GM10248 (cell line): Measurements from ENCODE around the gene TDRD7.

Source experiments
- CTCF ChIA-PET: fragments of 300-600 bp; sonication (Branson Sonifier 250); formaldehyde crosslinking; extraction: SDS; loops from one replicate; lab custom pipeline; 2021; ENCODE audit warnings: antibody characterized with exemption; lab: Yijun Ruan, JAX
- POLR2A ChIA-PET: fragments of 350-650 bp; sonication (Branson Sonifier 250); formaldehyde crosslinking; extraction: SDS; loops from one replicate; lab custom pipeline; 2020; ENCODE audit warnings: antibody characterized with exemption; lab: Yijun Ruan, JAX
- DNase-seq: peaks from one replicate; pipeline ENCODE4 v3.0.0; 2012; ENCODE audit errors: extremely low spot score
- TF ChIP-seq, protein P1 (sequence below): IDR thresholded peaks from 2 replicates; pipeline ENCODE4 v1.5.1; 2012; ENCODE audit warnings: mild to moderate bottlenecking, low read depth; ENCODE audit errors: extremely low read depth, missing control alignments, control extremely low read depth

The TDRD7 gene

DNA sequence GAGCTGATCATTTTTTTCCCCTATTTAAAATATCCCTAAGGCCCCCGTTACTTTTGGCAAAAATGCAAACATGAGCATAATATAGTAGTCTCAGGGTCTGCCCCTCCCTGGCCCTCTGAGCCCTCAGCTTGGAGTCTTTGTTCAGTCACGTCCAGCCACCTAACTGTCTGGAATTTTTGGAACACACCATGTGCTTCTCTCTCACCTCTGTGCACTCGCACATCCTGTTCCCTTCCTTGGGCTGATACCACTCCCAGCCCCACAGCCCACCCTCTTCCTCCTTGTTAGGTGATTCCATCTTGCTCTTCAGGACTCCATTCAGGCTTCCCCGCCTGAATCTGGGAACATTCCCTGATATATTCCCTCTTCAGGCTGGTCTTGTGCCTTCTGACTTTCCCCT, 16.0 kb downstream of the TDRD7 start:
- DNase-seq = no peak
- TF ChIP-seq, protein P1, sequence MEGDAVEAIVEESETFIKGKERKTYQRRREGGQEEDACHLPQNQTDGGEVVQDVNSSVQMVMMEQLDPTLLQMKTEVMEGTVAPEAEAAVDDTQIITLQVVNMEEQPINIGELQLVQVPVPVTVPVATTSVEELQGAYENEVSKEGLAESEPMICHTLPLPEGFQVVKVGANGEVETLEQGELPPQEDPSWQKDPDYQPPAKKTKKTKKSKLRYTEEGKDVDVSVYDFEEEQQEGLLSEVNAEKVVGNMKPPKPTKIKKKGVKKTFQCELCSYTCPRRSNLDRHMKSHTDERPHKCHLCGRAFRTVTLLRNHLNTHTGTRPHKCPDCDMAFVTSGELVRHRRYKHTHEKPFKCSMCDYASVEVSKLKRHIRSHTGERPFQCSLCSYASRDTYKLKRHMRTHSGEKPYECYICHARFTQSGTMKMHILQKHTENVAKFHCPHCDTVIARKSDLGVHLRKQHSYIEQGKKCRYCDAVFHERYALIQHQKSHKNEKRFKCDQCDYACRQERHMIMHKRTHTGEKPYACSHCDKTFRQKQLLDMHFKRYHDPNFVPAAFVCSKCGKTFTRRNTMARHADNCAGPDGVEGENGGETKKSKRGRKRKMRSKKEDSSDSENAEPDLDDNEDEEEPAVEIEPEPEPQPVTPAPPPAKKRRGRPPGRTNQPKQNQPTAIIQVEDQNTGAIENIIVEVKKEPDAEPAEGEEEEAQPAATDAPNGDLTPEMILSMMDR = no peak
- ChIA-PET POLR2A (interaction anchor here (0.6 kb wide), 1 partner anchor 205 kb away, joined by 3 read pairs; the partner anchor contains the start of gene TSTD2), CTCF (interaction anchor here (0.7 to 1.7 kb wide), 8 partner anchors 9 to 212 kb away, joined by 3 to 6 read pairs (median 3); partner anchors contain the start of genes TDRD7 and TMOD1)

DNA sequence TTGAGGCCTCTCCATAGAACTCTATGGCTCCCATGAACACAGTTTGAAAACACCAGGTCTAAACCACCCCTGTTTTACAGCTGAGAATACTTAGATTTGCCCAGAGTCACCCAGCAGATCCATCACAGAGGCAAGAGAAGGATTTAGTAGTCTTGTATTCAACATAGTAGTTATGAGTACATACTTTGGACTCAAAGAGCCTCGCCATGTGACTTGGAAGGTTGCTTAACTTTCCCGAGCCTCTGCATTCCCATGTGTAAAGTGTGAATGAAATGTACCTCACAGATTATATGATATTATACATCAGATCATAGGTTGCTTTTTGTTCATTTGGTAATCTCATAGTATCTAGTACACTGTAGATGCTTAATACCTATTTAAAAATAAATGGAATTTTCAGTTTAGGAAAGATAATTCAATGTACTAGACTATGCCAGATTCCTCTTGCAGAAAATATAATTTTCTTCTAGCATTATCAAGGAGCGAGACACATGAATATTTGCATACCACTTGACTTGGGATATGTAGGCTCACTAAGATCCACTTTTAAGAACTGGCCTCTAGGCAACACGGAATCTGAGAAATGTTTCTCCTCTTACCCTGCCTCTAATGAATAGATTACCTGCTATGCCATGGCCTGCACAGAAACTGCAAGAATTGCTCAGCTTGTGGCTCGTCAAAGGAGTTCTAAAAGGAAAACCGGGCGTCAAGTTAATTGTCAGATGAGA, 18.6 kb downstream of the TDRD7 start:
- CTCF ChIA-PET = interaction anchor here (0.8 to 1.9 kb wide), 9 partner anchors 10 to 185 kb away, joined by 3 to 6 read pairs (median 4); partner anchors contain the start of genes TDRD7 and TMOD1
- no peak for DNase-seq
- TF ChIP-seq, protein P1 = no peak
- POLR2A ChIA-PET = no interaction called here

DNA sequence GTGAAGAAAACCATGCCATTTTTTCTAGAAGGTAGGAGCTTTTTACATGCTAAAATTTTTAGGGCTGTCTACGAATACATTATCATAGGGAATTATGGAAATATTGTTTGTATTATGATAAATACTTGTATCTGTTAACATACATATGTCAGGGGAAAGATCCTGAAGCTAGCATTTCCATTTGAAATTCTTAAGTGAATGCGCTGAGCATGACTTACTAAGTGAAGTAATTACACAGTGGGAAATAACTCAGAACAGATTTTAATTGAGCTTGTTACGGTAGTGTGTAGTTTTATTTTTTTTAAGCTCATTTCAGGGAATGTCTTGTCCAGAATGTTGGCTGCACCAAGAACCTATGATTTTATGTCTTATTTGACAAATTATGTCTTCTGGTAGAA, 19.1 kb downstream of the TDRD7 start:
- POLR2A ChIA-PET = no interaction called here
- CTCF ChIA-PET = interaction anchor here (0.9 to 1.9 kb wide), 6 partner anchors 9 to 184 kb away, joined by 3 to 6 read pairs (median 4); partner anchors contain the start of gene TMOD1
- no peak for DNase-seq
- TF ChIP-seq, protein P1 = no peak

DNA sequence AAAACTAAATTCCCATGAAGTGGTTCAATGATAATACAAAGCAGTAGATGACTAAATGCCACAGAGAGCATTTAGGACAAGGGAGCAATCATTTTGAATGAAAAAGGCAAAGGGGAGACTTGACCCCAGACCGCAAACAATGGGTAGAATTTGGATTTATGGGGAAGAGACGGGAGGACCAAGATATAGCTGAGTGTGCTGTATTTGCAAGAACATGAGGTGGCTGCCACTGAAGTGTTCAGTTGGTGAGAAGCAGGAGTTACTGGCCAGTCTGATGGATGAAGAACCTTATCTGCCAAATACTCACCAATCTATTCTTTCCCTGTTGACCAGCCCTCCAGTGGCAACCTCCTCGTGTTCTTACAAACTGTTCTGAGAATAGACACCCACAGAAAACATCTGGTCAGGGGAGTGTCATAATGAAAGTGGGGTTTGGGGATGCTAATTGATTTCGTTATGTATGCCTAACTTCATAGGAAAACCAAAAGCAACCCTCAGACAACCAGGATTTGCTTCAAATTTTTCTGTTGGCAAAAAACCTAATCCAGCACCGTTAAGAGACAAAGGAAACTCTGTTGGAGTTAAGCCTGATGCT, 19.8 kb downstream of the TDRD7 start:
- ChIA-PET POLR2A (no interaction called here), CTCF (interaction anchor here (0.9 to 1.4 kb wide), 6 partner anchors 8 to 69 kb away, joined by 3 to 4 read pairs (median 3); partner anchors contain the start of gene TMOD1)
- TF ChIP-seq, protein P1 = no peak
- no peak for DNase-seq

DNA sequence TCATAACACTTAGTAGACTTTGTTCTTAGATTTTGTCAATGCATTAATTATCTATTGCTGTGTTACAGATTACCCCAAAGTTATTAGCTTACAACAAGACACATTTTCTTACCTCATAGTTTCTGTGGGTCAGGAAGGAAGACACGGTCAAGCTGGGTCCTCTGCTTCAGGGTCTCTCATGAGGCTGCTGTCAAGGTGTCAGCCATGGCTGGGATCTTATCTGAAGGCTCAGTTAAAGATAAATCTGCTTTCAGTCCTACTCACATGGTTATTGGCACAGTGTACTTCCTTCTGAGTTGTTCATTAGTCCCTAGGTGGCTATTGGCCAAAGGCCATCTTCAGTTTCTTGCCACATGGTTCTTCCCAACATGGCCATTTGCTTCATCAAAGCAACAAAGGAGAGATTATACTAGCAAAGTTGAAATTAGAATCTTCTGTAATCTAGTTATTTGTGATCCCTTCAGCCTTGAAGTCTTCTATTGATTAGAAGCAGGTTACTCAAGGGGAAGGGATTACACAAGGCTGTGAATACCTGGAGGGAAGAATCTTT, 25.2 kb downstream of the TDRD7 start:
- CTCF ChIA-PET = interaction anchor here (0.8 to 1.8 kb wide), 5 partner anchors 9 to 580 kb away, joined by 3 to 6 read pairs (median 4); no protein-coding TSS in a partner anchor
- DNase-seq = no peak
- POLR2A ChIA-PET = no interaction called here
- TF ChIP-seq, protein P1 = no peak

DNA sequence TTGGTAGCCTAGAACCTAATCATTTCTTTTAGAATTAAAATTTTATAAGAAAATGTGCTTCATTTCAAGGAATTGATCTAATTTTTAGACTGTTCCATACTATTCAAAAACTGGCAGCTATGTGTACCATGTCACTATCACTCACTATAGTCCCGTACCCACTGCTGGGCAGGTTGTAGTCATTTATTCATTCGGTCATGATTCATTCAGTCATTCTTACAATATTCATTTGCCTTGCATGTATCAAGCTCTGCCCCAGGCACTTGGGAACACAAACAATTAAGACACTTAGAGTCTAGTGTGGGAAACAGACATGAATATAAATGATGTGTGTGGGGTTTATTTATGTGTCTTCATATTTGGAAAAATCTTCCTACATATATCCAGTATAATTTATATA, 26.4 kb downstream of the TDRD7 start:
- ChIA-PET POLR2A (no interaction called here), CTCF (interaction anchor here (1.0 to 1.3 kb wide), 3 partner anchors 10 to 31 kb away, joined by 3 to 4 read pairs (median 4); no protein-coding TSS in a partner anchor)
- TF ChIP-seq, protein P1 = no peak
- DNase-seq = no peak
